ENCODE measurements around the gene TTLL5. TPM values are rescaled to one million over a fixed set of nuclear protein-coding genes. Genes with fewer than 3 reads are reported as not detected.

TTLL5 gene
- polyA plus RNA-seq, 1 experiment, result 24.1 TPM

DNA sequence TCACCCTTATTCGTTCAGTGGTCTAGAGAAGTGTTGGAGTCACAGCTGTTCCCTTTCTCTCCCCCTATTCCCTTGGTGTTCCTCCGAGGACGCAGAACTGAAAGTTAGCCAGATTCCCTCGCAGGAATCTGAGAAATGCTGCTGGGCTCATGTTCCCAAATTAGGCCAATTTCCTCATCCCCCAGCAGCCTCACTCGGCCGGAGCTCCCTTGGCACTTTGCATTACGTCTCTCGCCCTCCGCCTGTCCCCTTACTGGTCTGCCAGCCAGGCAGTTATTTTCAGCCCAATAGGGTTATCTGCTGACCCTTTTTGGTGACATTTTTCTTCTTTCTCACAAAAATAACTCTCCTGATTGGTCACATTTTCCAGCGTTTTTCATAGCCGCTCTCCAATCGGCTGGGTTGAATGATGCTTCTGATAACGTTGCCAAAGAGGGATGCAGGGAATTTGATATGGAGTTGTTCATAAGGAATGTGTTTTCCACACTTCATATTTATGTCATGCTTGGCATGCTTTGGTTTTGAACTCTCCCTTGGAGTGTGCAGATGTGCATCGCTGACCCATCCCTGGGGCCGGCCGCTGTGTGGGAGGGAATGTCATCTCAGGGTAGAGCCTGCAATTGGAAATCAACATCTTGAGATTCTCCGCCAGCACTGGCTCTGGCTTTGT lies 334.5 kb downstream of the TTLL5 start:
- ChIA-PET POLR2A (interaction anchor here (0.8 to 1.2 kb wide), 2 partner anchors 10 to 13 kb away, joined by 3 read pairs; partner anchors contain the start of gene IFT43), CTCF (interaction anchor here (1.1 to 21.2 kb wide), 6 partner anchors 10 to 284 kb away, joined by 3 to 484 read pairs (median 8); partner anchors contain the start of genes IFT43 and TGFB3)
- Histone ChIP-seq H3K27me3 (ENCODE audit: control insufficient read depth, insufficient read depth, low read length) (no peaks in the 10 kb centered on the region), H3K4me3 (ENCODE audit: low read depth, low read length) (peak overlapping the region; percentile 34), H3K9me3 (ENCODE audit: control insufficient read depth, insufficient read depth, low read length) (no peaks in the 10 kb centered on the region), H3K27ac (ENCODE audit: low read depth, low read length) (peak overlapping the region; percentile 92)
- TF ChIP-seq, protein P1, sequence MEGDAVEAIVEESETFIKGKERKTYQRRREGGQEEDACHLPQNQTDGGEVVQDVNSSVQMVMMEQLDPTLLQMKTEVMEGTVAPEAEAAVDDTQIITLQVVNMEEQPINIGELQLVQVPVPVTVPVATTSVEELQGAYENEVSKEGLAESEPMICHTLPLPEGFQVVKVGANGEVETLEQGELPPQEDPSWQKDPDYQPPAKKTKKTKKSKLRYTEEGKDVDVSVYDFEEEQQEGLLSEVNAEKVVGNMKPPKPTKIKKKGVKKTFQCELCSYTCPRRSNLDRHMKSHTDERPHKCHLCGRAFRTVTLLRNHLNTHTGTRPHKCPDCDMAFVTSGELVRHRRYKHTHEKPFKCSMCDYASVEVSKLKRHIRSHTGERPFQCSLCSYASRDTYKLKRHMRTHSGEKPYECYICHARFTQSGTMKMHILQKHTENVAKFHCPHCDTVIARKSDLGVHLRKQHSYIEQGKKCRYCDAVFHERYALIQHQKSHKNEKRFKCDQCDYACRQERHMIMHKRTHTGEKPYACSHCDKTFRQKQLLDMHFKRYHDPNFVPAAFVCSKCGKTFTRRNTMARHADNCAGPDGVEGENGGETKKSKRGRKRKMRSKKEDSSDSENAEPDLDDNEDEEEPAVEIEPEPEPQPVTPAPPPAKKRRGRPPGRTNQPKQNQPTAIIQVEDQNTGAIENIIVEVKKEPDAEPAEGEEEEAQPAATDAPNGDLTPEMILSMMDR (IDR thresholded peaks at IDR 0.05; ENCODE audit: low read depth, low read length), result no peak
- peak; percentile 80 for DNase-seq (ENCODE audit: low read depth, low spot score)

DNA sequence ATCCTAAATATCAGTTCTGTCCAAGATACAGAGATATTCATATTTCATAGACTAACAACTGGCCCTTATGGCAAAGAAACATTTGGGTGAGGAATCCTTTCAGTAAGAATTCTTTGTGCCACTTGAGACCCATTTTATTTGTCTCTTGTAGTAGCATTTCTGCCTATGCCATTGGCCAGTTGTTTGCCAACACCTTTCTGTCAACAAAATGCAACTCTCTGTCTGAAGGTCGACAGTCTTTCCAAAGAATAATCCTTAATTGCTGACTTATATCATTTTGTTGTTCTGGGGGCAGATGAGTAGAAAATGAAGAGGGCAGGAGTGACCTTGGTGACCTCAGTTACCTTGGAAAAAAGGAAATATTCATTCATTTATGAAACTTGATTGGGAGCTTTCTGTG lies 335.4 kb downstream of the TTLL5 start:
- no peak overlapping the region for H3K4me3 ChIP-seq (ENCODE audit: low read depth, low read length)

DNA sequence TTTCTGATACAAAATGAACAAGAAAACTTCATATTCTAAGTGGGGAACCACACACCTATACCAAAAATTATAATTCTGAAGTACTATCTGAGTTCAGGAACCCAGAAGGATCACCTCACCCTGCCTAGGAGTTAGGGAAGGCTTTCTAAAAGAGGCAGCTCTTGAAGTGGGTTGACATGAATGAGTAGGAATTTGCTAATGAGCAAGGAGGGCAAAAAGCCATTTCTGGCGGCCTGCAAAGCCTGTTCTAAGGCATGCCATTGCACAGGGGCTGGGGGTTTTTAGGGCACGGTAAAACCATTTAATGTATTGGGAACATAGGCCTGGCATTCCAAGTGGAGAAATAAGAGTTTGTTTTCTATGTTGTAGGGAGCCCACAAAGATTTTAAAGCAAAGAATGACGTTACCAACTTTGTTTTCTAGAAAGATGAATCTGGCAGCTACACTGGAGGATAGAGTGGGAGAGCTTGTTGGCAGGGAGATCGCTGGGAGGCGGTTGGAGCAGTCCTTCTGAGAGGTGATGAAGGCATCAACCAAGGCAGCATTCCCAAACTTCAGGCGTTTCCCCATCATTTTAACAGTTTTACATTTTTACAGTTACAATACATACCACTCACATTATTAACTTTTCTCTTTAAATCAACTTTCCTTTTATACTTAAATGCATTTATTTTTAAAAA lies 338.6 kb downstream of the TTLL5 start:
- no peak overlapping the region for H3K27ac ChIP-seq (ENCODE audit: low read depth, low read length)
- no peak for DNase-seq (ENCODE audit: low read depth, low spot score)
- ChIA-PET POLR2A (no interaction called here), CTCF (interaction anchor here (1.7 to 3.4 kb wide), 2 partner anchors 93 to 291 kb away, joined by 5 to 12 read pairs; no protein-coding TSS in a partner anchor)
- no peaks in the 10 kb centered on the region for H3K9me3 ChIP-seq (ENCODE audit: control insufficient read depth, insufficient read depth, low read length)
- no peaks in the 10 kb centered on the region for H3K27me3 ChIP-seq (ENCODE audit: control insufficient read depth, insufficient read depth, low read length)
- TF ChIP-seq, protein P1 (IDR thresholded peaks at IDR 0.05; ENCODE audit: low read depth, low read length), result no peak
- no peak overlapping the region for H3K4me3 ChIP-seq (ENCODE audit: low read depth, low read length)

More for the DNA sequence above, 335.4 kb downstream of the TTLL5 start:
- no peak overlapping the region for H3K27ac ChIP-seq (ENCODE audit: low read depth, low read length)
- no peak for DNase-seq (ENCODE audit: low read depth, low spot score)
- H3K9me3 ChIP-seq (ENCODE audit: control insufficient read depth, insufficient read depth, low read length), result no peaks in the 10 kb centered on the region
- TF ChIP-seq, protein P1 (IDR thresholded peaks at IDR 0.05; ENCODE audit: low read depth, low read length), result no peak
- CTCF ChIA-PET, result interaction anchor here (0.8 to 21.2 kb wide), 2 partner anchors 14 to 285 kb away, joined by 3 to 484 read pairs; no protein-coding TSS in a partner anchor
- POLR2A ChIA-PET, result no interaction called here
- H3K27me3 ChIP-seq (ENCODE audit: control insufficient read depth, insufficient read depth, low read length), result no peaks in the 10 kb centered on the region

DNA sequence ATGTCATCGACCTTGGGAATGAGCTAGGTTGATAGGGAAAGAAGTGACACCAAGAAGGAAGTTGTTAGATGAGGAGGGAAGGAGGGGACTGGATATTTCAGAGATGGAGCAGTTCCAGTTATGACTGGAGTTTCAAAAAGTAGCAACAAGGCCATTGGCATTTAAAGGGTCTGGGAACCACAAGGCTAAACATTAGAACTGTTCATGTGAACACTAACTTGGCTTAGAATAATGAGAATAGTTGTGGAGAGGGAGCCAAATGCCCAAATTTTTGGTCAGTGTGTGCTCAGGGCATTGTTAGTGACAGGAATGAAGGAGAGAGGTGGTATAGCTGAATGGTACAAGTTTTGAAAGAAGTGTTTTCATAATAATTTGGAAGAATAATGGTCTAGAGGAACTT lies 341.3 kb downstream of the TTLL5 start:
- POLR2A ChIA-PET, result no interaction called here

More for the DNA sequence above, 341.3 kb downstream of the TTLL5 start:
- Histone ChIP-seq H3K9me3 (ENCODE audit: control insufficient read depth, insufficient read depth, low read length) (no peaks in the 10 kb centered on the region), H3K27ac (ENCODE audit: low read depth, low read length) (no peak overlapping the region), H3K27me3 (ENCODE audit: control insufficient read depth, insufficient read depth, low read length) (no peaks in the 10 kb centered on the region), H3K4me3 (ENCODE audit: low read depth, low read length) (no peak overlapping the region)
- no peak for DNase-seq (ENCODE audit: low read depth, low spot score)
- TF ChIP-seq, protein P1 (IDR thresholded peaks at IDR 0.05; ENCODE audit: low read depth, low read length), result no peak
- CTCF ChIA-PET, result interaction anchor here (2.8 kb wide), 1 partner anchor 293 kb away, joined by 13 read pairs; no protein-coding TSS in a partner anchor

Other genes with a start within 250 kb of the TTLL5 start
- gene JDP2, start 233.2 kb upstream of the TTLL5 start, polyA plus RNA-seq (2011; rRNA removed), result 46.5 and 49.1 TPM in 2 replicates
- gene BATF, start 138.8 kb upstream of the TTLL5 start, polyA plus RNA-seq (2011; rRNA removed), result not detected in 2 replicates
- gene FLVCR2, start 82.6 kb upstream of the TTLL5 start, polyA plus RNA-seq (2011; rRNA removed), result 2.8 and 3.4 TPM in 2 replicates
- gene ERG28, start 370 bp upstream of the TTLL5 start, polyA plus RNA-seq (2011; rRNA removed), result 22.8 and 24.7 TPM in 2 replicates